ENCODE measurements around the gene ZNF12.

- TF ChIP-seq CTCF (conservative IDR thresholded peaks at IDR 0.05; ENCODE audit: low read depth, low read length) (no peak), EZH2 (IDR thresholded peaks at IDR 0.05; ENCODE audit: borderline replicate concordance, low read depth, low read length, poor library complexity, severe bottlenecking) (no peak)
Measured at GRCh38 chr7:6654842-6655610, 51.7 kb downstream of the ZNF12 start.

Measured in A673 (cell line).